ENCODE measurements around the gene SYTL2.

Gene SYTL2

GRCh38 chr11:85756401-85757200 lies 54.3 kb downstream of the SYTL2 start:
- DNase-seq: no peak

DNA sequence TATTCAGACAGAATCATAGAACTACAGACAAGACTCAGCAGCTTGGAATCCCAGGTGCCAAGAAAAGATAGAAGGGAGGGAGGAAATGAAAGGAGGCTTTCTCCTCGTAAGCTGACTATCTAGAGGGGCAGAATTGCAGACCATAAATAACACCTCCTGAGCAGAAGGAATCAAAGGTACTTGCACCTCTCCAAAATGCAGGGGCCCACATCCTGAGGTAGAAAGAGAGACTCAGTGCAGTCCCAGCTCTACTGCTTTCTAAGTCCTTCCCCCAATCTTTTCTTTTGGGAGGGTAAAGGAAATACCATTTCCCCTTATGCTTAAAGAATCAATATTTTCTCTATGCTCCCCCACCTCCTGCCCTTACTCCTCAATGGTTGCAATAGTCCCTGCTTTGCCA lies 55.2 kb downstream of the SYTL2 start:
- DNase-seq: no peak

DNA sequence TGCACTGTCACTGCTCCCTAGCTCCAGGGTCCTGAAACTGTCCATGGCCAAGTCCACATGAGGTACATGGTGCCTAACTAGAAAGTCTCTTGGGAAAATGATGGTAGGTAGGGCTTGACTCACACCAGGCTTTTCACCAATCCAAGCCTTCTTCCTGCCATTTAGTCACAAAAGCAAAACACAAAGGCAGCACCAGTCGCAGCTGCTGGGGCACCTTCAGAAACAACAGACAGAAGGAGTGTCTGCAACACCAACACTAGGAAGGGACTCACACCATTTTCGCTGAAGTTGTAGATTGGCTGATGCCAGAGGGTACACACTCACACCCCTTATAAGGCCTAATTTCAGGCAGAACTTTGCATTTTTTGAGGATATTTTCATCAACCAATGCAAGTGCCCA lies 55.7 kb downstream of the SYTL2 start:
- DNase-seq: no peak

DNA sequence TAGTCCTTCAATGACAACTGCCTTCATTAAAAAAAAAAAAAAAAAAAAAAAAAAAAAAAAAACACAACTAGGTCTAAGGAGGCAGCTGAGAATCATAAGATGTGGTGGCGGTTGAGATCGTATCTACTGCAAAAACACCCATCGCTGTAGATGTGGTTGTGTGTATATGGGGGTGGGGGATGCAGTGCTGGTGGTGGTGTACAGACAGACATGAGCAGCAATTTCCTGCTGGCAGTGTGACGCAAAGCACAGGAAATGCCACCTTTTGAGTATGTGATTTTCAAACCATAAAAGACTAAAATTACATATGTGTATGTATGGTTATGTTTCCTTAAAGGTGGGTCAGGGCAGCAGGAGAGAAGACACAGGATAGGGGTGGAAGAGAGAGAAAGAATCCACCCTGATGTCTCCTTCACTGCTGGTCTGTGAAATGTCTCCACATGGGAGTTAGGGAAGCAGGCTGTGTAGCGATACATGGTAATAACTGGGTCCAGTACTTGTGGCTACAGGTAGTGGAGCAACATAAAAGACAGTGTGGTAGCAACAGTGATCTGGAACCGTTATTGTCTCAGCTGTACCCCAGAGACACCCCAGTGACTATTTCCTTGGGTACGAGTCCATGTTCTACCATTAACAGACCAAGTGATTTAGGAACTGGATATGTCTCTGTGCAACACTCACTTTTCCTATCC lies 57.9 kb downstream of the SYTL2 start:
- no peak for DNase-seq

GRCh38 chr11:85752201-85752889 lies 58.6 kb downstream of the SYTL2 start:
- DNase-seq: no peak

- DNase-seq: no peak
Measured at GRCh38 chr11:85751724-85752123, 59.2 kb downstream of the SYTL2 start.

- no peak for DNase-seq
Measured at GRCh38 chr11:85750646-85751045, 60.3 kb downstream of the SYTL2 start.

DNA sequence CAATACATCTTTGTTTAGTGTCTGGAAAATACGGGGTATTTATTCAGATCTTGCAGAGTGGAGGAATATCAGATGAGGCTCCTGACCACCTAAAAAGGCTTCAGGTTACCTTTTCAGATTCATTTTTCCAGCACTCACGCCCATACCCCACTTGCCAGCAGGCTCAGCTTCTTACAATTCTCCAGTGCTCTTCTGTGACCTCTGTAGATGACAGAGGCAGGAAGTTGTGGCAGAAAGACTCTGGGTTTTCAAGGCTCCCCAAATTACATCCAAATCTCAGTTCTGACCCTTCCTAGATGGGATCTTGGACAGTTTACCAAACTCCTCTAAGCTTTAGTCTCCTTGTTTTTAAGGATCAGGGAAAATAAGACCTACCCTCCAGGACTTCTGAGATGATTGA lies 61.1 kb downstream of the SYTL2 start:
- no peak for DNase-seq

DNA sequence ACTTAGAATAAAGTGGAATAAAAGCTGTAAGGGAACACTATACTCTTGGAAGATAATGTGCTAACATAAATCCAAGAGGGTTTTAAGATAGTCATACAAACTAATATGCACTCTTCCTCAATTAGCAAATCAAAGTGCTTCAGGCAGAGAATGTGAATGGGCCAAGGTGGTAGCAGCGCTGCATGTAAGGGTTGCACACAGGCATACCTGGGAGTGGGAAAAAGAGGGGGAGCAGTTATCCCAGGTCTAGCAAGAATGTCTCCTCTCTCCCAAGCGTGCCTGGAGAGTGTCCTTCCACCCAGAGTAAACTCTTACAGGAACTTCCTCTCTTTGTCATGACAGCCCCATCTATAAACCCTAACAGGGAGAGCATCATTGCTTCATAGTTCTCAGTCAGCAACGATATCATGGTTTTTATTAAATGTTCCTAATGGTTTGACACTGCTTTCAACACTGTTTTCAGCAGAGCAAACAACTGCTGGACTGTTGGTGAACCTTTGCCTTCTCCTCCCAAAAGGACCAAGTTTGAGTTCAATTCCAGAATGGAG lies 61.6 kb downstream of the SYTL2 start:
- no peak for DNase-seq

GRCh38 chr11:85748455-85748891 lies 62.5 kb downstream of the SYTL2 start:
- no peak for DNase-seq

DNA sequence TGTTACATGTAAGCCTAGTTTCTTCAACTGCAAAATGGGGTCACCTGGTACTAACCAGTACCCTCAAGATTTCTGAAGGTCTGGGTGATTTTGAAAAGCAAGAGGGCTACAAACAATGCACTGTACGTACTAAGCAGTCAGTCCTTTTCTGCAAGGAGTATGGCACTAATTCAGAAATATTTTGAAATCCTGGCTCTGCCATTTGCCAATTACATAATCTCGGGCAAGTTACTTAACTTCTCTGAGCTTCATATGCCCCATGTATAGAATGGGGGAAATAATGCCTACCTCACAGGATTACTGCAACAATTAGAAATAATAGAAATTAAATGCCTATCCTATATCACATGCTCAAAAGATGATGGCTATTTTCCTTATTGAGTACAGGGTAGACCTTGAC lies 64.3 kb downstream of the SYTL2 start:
- no peak for DNase-seq

GRCh38 chr11:85745626-85746025 lies 65.3 kb downstream of the SYTL2 start:
- DNase-seq: no peak

- DNase-seq: no peak
Measured at GRCh38 chr11:85742873-85743275, 68.1 kb downstream of the SYTL2 start.

DNA sequence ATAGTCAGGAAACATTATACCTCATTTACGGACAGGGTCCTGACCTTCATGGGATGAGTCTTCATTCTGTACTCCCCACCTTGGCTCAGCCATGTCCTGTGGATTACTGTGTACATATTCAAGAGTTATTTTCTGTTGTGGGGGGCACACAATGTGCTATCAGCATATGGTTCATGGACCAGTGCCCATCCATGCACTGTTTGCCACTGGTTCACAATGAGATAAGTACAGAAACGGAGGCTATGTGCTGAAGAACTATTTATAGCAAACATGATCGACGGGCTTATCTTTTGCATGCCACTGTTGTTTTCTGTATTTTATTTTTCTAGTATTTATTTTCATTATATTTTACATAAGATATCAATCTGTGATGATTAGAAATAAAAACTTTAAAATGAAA lies 68.6 kb downstream of the SYTL2 start:
- DNase-seq: no peak

DNA sequence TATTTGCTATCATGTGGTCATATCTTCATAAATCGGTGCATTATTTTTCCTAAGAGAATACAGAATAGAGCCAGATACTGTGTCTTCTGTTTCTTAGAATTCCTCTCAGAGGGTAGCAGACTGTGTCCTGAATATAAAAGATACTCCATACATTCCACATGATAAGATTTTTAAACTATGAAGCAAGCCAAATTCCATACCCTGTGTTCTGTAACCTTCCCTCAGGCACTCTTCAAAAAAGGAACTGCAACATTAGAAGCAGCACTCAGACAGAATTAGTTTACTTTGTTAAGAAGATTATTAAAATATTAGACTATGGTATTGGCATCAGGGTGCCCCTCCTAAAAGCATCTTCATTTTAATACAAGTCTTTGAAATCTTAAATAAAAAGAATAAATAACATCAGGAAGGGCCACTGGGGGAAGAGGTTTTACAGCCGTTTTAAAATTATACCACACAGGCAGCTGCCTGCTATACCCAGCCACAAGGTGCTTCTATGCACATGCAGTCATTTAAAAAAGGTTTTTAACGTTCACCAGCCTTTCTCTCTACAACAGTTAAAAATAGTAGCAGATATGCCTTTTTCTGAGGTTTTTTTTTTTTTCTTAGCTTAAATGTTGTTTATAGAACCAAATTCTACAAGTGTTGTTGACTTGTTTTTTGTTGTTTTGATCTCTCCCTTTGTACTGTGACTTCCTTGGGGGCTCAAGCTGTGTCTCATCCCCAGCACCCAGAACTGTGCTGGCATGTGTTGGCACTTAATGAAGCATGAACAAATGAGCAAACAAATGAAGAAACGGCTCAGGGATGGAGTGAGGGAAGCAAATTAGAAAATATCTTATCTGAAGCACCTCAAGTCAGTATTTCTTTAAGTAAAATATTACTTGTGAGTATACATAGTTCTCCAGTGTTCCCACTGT lies 70.2 kb downstream of the SYTL2 start:
- DNase-seq: no peak

DNA sequence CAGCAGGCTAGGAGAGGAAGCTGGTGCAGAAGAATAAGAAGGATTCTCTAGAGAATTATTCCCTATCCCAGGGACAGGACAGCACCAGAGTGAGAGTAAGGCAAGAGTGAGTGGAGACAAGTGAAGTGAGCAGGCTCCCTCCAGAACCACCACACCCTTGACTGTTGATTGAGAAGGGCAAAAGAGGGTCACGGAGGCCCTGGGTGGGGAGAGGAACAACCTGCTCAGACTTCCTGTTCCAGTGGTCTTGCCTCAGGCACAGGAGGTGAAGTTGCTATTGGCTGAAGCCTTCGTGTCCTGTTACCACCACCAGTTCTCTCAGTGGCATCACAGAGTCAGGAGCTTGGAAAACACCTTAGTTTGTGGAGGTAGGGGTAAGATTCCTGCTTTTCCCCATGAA lies 73.2 kb downstream of the SYTL2 start:
- no peak for DNase-seq

GRCh38 chr11:85735876-85736460 lies 75.0 kb downstream of the SYTL2 start:
- DNase-seq: no peak

- DNase-seq: no peak
Measured at GRCh38 chr11:85732965-85733364, 78.0 kb downstream of the SYTL2 start.

DNA sequence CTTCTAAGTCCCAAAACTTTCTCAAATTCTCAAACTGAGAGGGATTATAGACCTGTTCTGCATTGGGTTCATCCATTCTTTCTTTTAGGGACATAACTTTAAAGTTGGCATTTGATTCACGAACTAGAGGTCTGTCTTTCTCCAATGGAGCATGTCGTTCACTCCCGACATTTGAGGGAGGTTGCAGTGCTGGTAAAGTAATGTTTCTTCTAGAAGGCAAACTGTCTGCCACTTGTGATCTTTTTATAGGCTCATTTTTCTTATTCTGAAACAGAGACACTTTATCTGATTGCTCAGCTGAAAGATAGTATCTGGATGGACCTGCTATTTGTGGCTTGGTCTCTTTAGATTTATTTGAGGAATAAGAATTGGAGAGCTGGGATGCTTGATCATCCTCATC lies 84.6 kb downstream of the SYTL2 start:
- DNase-seq: no peak

- no peak for DNase-seq
Measured at GRCh38 chr11:85725510-85726258, 85.3 kb downstream of the SYTL2 start.

- no peak for DNase-seq
Measured at GRCh38 chr11:85724748-85725465, 86.0 kb downstream of the SYTL2 start.

All from NCI-H1436 (cell line).